ENCODE measurements around the gene ZDHHC3.

The ZDHHC3 gene

DNA sequence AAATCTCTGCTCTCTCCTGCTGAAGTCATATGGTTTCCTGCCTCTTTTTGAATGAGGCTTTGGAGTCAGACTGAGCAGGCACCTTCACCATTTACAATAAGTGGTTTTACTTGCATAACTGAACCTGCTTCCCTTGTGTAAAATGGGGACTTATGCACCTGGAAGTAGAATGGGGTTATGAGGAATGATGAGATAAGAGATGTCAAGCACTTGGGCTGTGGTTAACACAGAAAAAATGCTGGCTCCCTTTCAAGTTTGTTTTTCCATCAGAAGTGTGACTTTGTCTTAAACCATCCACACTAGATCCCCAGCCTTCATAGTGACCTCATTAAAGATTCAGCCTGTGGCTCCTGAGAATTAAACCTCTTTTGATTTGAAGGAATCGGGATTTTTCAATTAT is 5.2 kb upstream of the ZDHHC3 start:
- no peaks in the 10 kb centered on the region for H3K27me3 ChIP-seq (ENCODE audit: insufficient read depth, low read length, poor library complexity)
- H3K4me3 ChIP-seq (ENCODE audit: low read depth in 1 of 2, low read length in 2 of 2): no peak overlapping the region
- ATAC-seq (ENCODE audit: insufficient read depth, low read depth) (peak; percentile 53; the same call in 2 of the 3 replicates), DNase-seq (no peak)
- H3K4me1 ChIP-seq (ENCODE audit: insufficient read depth, low read length): peaks cover 32% of the 10 kb centered on the region
- H3K9me3 ChIP-seq (ENCODE audit: insufficient read depth, low read length, severe bottlenecking): no peaks in the 10 kb centered on the region
- no peaks in the 10 kb centered on the region for H3K36me3 ChIP-seq (ENCODE audit: insufficient read depth, low read length)
- H3K4me2 ChIP-seq (ENCODE audit: insufficient read depth, low read length): no peak overlapping the region
- peaks cover 26% of the 10 kb centered on the region; the same call in 1 of the 2 replicates for H4K20me1 ChIP-seq (ENCODE audit: insufficient read depth, low read length)
- TF ChIP-seq EZH2 (IDR thresholded peaks at IDR 0.05; ENCODE audit: borderline replicate concordance, low read depth, low read length, severe bottlenecking): no peak
- TF ChIP-seq, protein P1, sequence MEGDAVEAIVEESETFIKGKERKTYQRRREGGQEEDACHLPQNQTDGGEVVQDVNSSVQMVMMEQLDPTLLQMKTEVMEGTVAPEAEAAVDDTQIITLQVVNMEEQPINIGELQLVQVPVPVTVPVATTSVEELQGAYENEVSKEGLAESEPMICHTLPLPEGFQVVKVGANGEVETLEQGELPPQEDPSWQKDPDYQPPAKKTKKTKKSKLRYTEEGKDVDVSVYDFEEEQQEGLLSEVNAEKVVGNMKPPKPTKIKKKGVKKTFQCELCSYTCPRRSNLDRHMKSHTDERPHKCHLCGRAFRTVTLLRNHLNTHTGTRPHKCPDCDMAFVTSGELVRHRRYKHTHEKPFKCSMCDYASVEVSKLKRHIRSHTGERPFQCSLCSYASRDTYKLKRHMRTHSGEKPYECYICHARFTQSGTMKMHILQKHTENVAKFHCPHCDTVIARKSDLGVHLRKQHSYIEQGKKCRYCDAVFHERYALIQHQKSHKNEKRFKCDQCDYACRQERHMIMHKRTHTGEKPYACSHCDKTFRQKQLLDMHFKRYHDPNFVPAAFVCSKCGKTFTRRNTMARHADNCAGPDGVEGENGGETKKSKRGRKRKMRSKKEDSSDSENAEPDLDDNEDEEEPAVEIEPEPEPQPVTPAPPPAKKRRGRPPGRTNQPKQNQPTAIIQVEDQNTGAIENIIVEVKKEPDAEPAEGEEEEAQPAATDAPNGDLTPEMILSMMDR (IDR thresholded peaks at IDR 0.05; ENCODE audit: borderline replicate concordance, extremely low read depth, low read length, poor library complexity, severe bottlenecking): no peak
- H3K79me2 ChIP-seq (ENCODE audit: insufficient read depth, low read length): peaks cover 89% of the 10 kb centered on the region
- H2AFZ ChIP-seq (ENCODE audit: low read depth, low read length): no peak overlapping the region
- H3K9ac ChIP-seq (ENCODE audit: low read depth, low read length): no peak overlapping the region
- no peak overlapping the region for H3K27ac ChIP-seq (ENCODE audit: low read length)

DNA sequence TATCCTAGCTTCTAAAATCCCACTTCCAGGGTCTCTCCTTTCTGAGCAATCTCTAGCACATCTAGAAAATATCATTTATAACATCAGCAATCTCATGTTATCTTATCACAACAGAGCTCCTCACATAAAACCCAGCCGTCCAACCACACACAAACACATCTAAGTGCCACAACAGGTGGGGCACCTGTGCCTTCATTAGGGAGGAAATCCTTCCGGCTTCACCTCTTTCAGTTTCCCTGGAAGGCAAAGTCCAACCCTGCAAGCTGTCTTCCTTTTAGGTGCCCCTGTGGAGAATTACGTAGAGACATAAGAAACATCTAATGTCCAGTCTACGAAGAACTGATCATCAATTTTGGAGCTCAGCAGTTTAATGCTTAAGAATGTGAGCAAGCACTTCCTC is 1.6 kb downstream of the ZDHHC3 start:
- DNase-seq: no peak
- H3K9me3 ChIP-seq (ENCODE audit: insufficient read depth, low read length, severe bottlenecking): no peaks in the 10 kb centered on the region
- H3K79me2 ChIP-seq (ENCODE audit: insufficient read depth, low read length): peaks cover 88% of the 10 kb centered on the region
- peaks cover 18% of the 10 kb centered on the region for H4K20me1 ChIP-seq (ENCODE audit: insufficient read depth, low read length)
- peak overlapping the region; percentile 97 for H3K4me2 ChIP-seq (ENCODE audit: insufficient read depth, low read length)
- H3K27ac ChIP-seq (ENCODE audit: low read length): no peak overlapping the region; the same call in 1 of the 2 replicates
- TF ChIP-seq EZH2 (IDR thresholded peaks at IDR 0.05; ENCODE audit: borderline replicate concordance, low read depth, low read length, severe bottlenecking): no peak
- TF ChIP-seq, protein P1 (IDR thresholded peaks at IDR 0.05; ENCODE audit: borderline replicate concordance, extremely low read depth, low read length, poor library complexity, severe bottlenecking): no peak
- no peak overlapping the region for H2AFZ ChIP-seq (ENCODE audit: low read depth, low read length)
- ATAC-seq (ENCODE audit: insufficient read depth, low read depth): no peak
- peaks cover 42% of the 10 kb centered on the region for H3K4me1 ChIP-seq (ENCODE audit: insufficient read depth, low read length)
- H3K27me3 ChIP-seq (ENCODE audit: insufficient read depth, low read length, poor library complexity): no peaks in the 10 kb centered on the region
- peak overlapping the region in 1 of 2 experiments; percentile 99; a peak in 3 of 4 replicates for H3K4me3 ChIP-seq (ENCODE audit: low read depth in 1 of 2, low read length in 2 of 2)
- peak overlapping the region; percentile 77 for H3K9ac ChIP-seq (ENCODE audit: low read depth, low read length)
- H3K36me3 ChIP-seq (ENCODE audit: insufficient read depth, low read length): no peaks in the 10 kb centered on the region

DNA sequence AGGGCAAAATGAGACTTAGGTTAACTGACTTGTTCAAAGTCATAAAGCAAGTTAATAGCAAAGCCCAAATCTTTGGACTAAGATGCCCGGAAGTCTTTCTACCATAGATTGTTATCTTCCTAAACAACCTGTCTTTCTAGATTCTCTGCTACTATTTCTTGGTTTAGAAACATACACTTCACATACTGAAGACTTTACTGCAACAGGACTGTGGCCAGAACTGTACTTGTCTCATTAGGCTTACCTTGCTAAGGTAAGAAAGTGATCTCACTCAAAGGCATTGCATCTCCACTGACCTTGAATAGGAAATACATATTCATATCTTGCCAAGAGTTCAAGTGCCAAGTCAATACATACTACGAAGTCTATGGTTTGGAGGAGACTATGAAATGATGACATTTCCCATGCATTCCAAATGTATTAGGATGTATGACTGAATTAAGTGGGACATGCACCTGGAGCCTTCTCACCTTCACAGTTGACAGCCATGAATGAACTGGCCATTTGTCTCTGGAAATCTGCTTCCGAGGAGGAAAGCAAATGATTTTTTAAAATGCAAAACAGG is 5.0 kb downstream of the ZDHHC3 start:
- H3K27me3 ChIP-seq (ENCODE audit: insufficient read depth, low read length, poor library complexity): no peaks in the 10 kb centered on the region
- H3K27ac ChIP-seq (ENCODE audit: low read length): no peak overlapping the region
- H3K4me1 ChIP-seq (ENCODE audit: insufficient read depth, low read length): peaks cover 26% of the 10 kb centered on the region
- peaks cover 79% of the 10 kb centered on the region for H3K79me2 ChIP-seq (ENCODE audit: insufficient read depth, low read length)
- H3K9me3 ChIP-seq (ENCODE audit: insufficient read depth, low read length, severe bottlenecking): no peaks in the 10 kb centered on the region
- ATAC-seq (ENCODE audit: insufficient read depth, low read depth) (no peak), DNase-seq (no peak)
- H3K4me3 ChIP-seq (ENCODE audit: low read depth in 1 of 2, low read length in 2 of 2): no peak overlapping the region
- peaks cover 27% of the 10 kb centered on the region for H4K20me1 ChIP-seq (ENCODE audit: insufficient read depth, low read length)
- H3K36me3 ChIP-seq (ENCODE audit: insufficient read depth, low read length): no peaks in the 10 kb centered on the region
- no peak overlapping the region for H3K4me2 ChIP-seq (ENCODE audit: insufficient read depth, low read length)
- no peak overlapping the region for H2AFZ ChIP-seq (ENCODE audit: low read depth, low read length)
- H3K9ac ChIP-seq (ENCODE audit: low read depth, low read length): no peak overlapping the region
- TF ChIP-seq, protein P1 (IDR thresholded peaks at IDR 0.05; ENCODE audit: borderline replicate concordance, extremely low read depth, low read length, poor library complexity, severe bottlenecking): no peak
- no peak for TF ChIP-seq EZH2 (IDR thresholded peaks at IDR 0.05; ENCODE audit: borderline replicate concordance, low read depth, low read length, severe bottlenecking)

Data from DND-41 (cell line).